ENCODE measurements around the gene SMCO2. TPM values are rescaled to one million over a fixed set of nuclear protein-coding genes. Genes with fewer than 3 reads are reported as not detected.

Gene SMCO2
- total RNA-seq, 1 experiment from 2014 or later: not detected

DNA sequence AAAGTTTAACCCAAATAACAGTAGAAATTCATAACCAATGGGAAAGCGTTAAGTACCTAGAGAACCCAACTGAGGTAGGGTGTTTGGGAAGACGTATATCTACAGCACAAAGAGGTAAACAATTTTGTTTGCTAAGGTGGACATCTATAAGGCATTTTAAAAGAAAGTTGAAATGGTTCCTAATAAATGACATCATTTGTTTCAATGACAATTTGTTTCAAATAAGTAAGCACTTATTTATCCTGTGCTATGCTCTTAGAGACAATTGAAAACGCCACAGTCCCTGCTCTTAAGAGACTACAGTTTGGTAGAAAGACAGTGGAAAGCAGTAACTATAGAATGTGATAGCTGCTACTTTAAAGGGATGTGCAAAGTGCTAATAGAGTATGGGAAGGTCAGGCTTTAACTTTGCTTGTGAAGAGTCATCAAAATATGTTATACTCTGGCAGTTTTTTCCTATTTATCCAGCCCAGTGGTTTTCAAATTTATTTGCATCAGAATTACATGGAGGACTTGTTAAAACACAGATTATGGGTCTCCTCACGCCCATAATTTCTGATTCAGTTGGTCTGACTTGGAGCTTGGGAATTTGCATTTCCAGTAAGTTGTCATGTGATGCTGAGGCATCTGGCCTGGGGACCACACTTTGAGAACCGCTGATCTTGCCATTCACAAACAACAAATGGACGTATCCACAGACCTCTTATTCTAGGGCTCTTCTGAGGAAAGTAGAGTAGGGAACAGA lies 19.6 kb upstream of the SMCO2 start:
- POLR2A ChIA-PET: no interaction called here

More for the DNA sequence above, 19.6 kb upstream of the SMCO2 start:
- Histone ChIP-seq H3K36me3 (ENCODE audit: control insufficient read depth in 1 of 2, insufficient read depth in 2 of 2, low read length in 2 of 2) (no peaks in the 10 kb centered on the region), H3K27ac (ENCODE audit: low read depth, low read length) (no peak overlapping the region), H3K27me3 (ENCODE audit: insufficient read depth, low read length) (no peaks in the 10 kb centered on the region), H3K4me1 (ENCODE audit: control insufficient read depth in 1 of 2, insufficient read depth in 2 of 2, low read length in 2 of 2) (no peaks in the 10 kb centered on the region), H4K20me1 (ENCODE audit: insufficient read depth) (no peaks in the 10 kb centered on the region), H3K4me3 (replicated peaks in 1 of 2; ENCODE audit: low read depth in 1 of 2, low read length in 2 of 2) (no peak overlapping the region), H3K4me2 (ENCODE audit: low read length) (no peak overlapping the region), H3K9me2 (ENCODE audit: insufficient read depth) (no peaks in the 10 kb centered on the region), H3K79me2 (ENCODE audit: insufficient read depth, low read length) (no peaks in the 10 kb centered on the region), H3K9me3 (ENCODE audit: control insufficient read depth in 1 of 2, insufficient read depth in 1 of 2, low read depth in 1 of 2, low read length in 2 of 2) (no peaks in the 10 kb centered on the region), H2AFZ (ENCODE audit: low read depth, low read length, poor library complexity, severe bottlenecking) (no peak overlapping the region), H3K9ac (ENCODE audit: low read length) (no peak overlapping the region)
- ATAC-seq (no peak), DNase-seq (ENCODE audit: low read depth, low spot score) (no peak)
- intact Hi-C loops (cut with micrococcal nuclease): no loop called here
- ChIA-PET RAD21 (ENCODE audit: low non-redundant PET in 1 of 2, low total read pairs in 2 of 2, uncharacterized antibody in 2 of 2, unreplicated experiment in 2 of 2) (no interaction called here), CTCF (no interaction called here)
- TF ChIP-seq EZH2phosphoT487 (IDR thresholded peaks at IDR 0.05; ENCODE audit: borderline replicate concordance) (no peak), ELF1 (IDR thresholded peaks at IDR 0.05; ENCODE audit: borderline replicate concordance, low read depth) (no peak), RAD21 (IDR thresholded peaks at IDR 0.05; ENCODE audit: low read depth) (no peak), CTCF (IDR thresholded peaks at IDR 0.05 in 2 of 3, conservative IDR thresholded peaks at IDR 0.05 in 1 of 3; ENCODE audit: borderline replicate concordance in 1 of 3, insufficient read depth in 1 of 3, low read depth in 2 of 3, low read length in 2 of 3) (no peak), CEBPB (IDR thresholded peaks at IDR 0.05; ENCODE audit: low read depth) (no peak), YY1 (IDR thresholded peaks at IDR 0.05; ENCODE audit: extremely low read depth, insufficient replicate concordance, low read depth, low read length) (no peak), SP1 (IDR thresholded peaks at IDR 0.05; ENCODE audit: low read depth) (no peak), CBX3 (IDR thresholded peaks at IDR 0.05; ENCODE audit: low read depth) (no peak), EGR1 (IDR thresholded peaks at IDR 0.05; ENCODE audit: low read depth) (no peak), POLR2A (IDR thresholded peaks at IDR 0.05; ENCODE audit: borderline replicate concordance, extremely low read depth, insufficient read depth, insufficient read length) (no peak), SIN3A (IDR thresholded peaks at IDR 0.05; ENCODE audit: low read depth) (no peak)
- BruUV-seq (replicated peaks): no TSS peak
